C4-2B (cell line): ENCODE results near the gene FRMD4B.

ENCODE experiments used
- CTCF ChIP-seq: fragments of 450-650 bp; conservative IDR thresholded peaks from 2 replicates; pipeline ENCODE4 v1.5.1; 2017; ENCODE audit warnings: mild to moderate bottlenecking
- ZFX ChIP-seq: fragments of 450-650 bp; IDR thresholded peaks from 2 replicates; pipeline ENCODE4 v1.6.1; 2017

GRCh38 chr3:69121950-69122349 is 263.9 kb downstream of the FRMD4B start:
- no peak for TF ChIP-seq CTCF
- no peak for TF ChIP-seq ZFX
